B cell (primary cell): Measurements from ENCODE around the gene SMIM12. TPM values are rescaled to one million over a fixed set of nuclear protein-coding genes. Genes with fewer than 3 reads are reported as not detected.

Experiments
- ATAC-seq: fragments of 200-7000 bp; cut with Tn5 transposase; one replicate; pipeline ENCODE4 v1.10.0; 2021; ENCODE audit warnings: low read depth, mild to moderate bottlenecking, moderate number of reproducible peaks, moderate library complexity
- CTCF ChIA-PET: fragments of 350-600 bp; sonication (Branson Sonifier 250); formaldehyde crosslinking; loops from one replicate; lab custom pipeline; 2021; ENCODE audit warnings: antibody characterized with exemption, inconsistent platforms; lab: Charles Lee
- POLR2A ChIA-PET: fragments of 350-600 bp; sonication (Branson Sonifier 250); formaldehyde crosslinking; loops from one replicate; lab custom pipeline; 2021; ENCODE audit warnings: antibody characterized with exemption; lab: Charles Lee
- DNase-seq: peaks from one replicate; pipeline ENCODE4 v3.0.0; 2013
- H2AFZ ChIP-seq: 2 replicates; pipeline ENCODE4 v1.6.1; 2012; ENCODE audit warnings: mild to moderate bottlenecking, low read depth, low read length; ENCODE audit not compliant: insufficient read depth, poor library complexity, severe bottlenecking
- H3K27ac ChIP-seq, 2 donors: 1 replicate in 1 of 2; 2 replicates in 1 of 2; pipeline ENCODE4 v1.5.1; 2012 to 2013; ENCODE audit warnings: low read length in 2 of 2, mild to moderate bottlenecking in 2 of 2, moderate library complexity in 1 of 2
- H3K27me3 ChIP-seq, 4 experiments: fragments of 200-600 bp in 1 of 4; sonication (generic) in 1 of 4; replicated peaks in 1 of 4; 1 replicate in 2 of 4; 2 replicates in 2 of 4; pipeline versions ENCODE4 v1.6.1 to v1.7.0; 2013 to 2016; ENCODE audit warnings: low read length in 3 of 4, mild to moderate bottlenecking in 2 of 4, mixed read lengths in 1 of 4, moderate library complexity in 1 of 4; ENCODE audit not compliant: insufficient read depth in 4 of 4, control insufficient read depth in 3 of 4; ENCODE audit errors: control extremely low read depth in 1 of 4
- H3K36me3 ChIP-seq, 2 experiments: replicated peaks in 1 of 2; 1 replicate in 1 of 2; 2 replicates in 1 of 2; pipeline versions ENCODE4 v1.6.1 to v1.7.1; 2013; ENCODE audit warnings: low read length in 1 of 2; ENCODE audit not compliant: insufficient read depth in 2 of 2, control insufficient read depth in 1 of 2; ENCODE audit errors: control extremely low read depth in 1 of 2, extremely low read depth in 1 of 2
- H3K4me1 ChIP-seq, 2 donors: fragments of 200-600 bp in 1 of 2; sonication (generic) in 1 of 2; 1 replicate in 1 of 2; 2 replicates in 1 of 2; pipeline versions ENCODE4 v1.5.1 to v1.6.1; 2013 to 2017; ENCODE audit warnings: low read length in 2 of 2; ENCODE audit not compliant: control insufficient read depth in 2 of 2, insufficient read depth in 2 of 2
- H3K4me2 ChIP-seq: replicated peaks from 2 replicates; pipeline ENCODE3; 2012; ENCODE audit warnings: mild to moderate bottlenecking, low read depth, low read length; ENCODE audit not compliant: poor library complexity, severe bottlenecking
- H3K4me3 ChIP-seq, 5 experiments: fragments of 200-600 bp in 1 of 5; sonication (generic) in 1 of 5; 1 replicate in 3 of 5; 2 replicates in 2 of 5; pipeline versions ENCODE4 v1.5.1 to v1.7.0; 2011 to 2016; ENCODE audit warnings: low read length in 4 of 5, mild to moderate bottlenecking in 4 of 5, low read depth in 2 of 5, control low read depth in 1 of 5, moderate library complexity in 1 of 5; ENCODE audit not compliant: insufficient read depth in 1 of 5; ENCODE audit errors: control extremely low read depth in 1 of 5, extremely low read depth in 1 of 5
- H3K79me2 ChIP-seq: fragments of 200-600 bp; sonication (generic); one replicate; pipeline ENCODE4 v1.6.0; 2016; ENCODE audit warnings: low read length; ENCODE audit not compliant: control insufficient read depth, insufficient read depth
- H3K9ac ChIP-seq: fragments of 200-600 bp; sonication (generic); 2 replicates; pipeline ENCODE4 v1.6.1; 2017; ENCODE audit warnings: mild to moderate bottlenecking, low read length, moderate library complexity
- H3K9me3 ChIP-seq, 3 donors: one replicate each; pipeline versions ENCODE4 v1.6.1 to v1.7.1; 2013; ENCODE audit warnings: low read length in 2 of 3; ENCODE audit not compliant: control insufficient read depth in 2 of 3, insufficient read depth in 1 of 3; ENCODE audit errors: control extremely low read depth in 1 of 3
- H4K20me1 ChIP-seq: 2 replicates; pipeline ENCODE4 v1.6.0; 2012; ENCODE audit warnings: mild to moderate bottlenecking, low read length; ENCODE audit not compliant: insufficient read depth, control insufficient read depth, poor library complexity, severe bottlenecking
- H3K27ac Mint-ChIP-seq: one replicate; pipeline ENCODE4 v1.8.0; 2021; ENCODE audit warnings: mixed read lengths
- H3K27me3 Mint-ChIP-seq: one replicate; pipeline ENCODE4 v1.8.0; 2021; ENCODE audit warnings: mixed read lengths
- H3K4me1 Mint-ChIP-seq: one replicate; pipeline ENCODE4 v1.8.0; 2021; ENCODE audit warnings: mixed read lengths
- H3K4me3 Mint-ChIP-seq: one replicate; pipeline ENCODE4 v1.8.0; 2021; ENCODE audit warnings: mixed read lengths
- H3K9me3 Mint-ChIP-seq: one replicate; pipeline ENCODE4 v1.8.0; 2022; ENCODE audit warnings: mixed read lengths; ENCODE audit not compliant: insufficient read depth
- CTCF ChIP-seq: fragments of 200-600 bp; IDR thresholded peaks from one replicate; pipeline ENCODE4 v1.8.0; 2022; ENCODE audit warnings: antibody characterized with exemption, mild to moderate bottlenecking
- EZH2 ChIP-seq: IDR thresholded peaks from 2 replicates; pipeline ENCODE4 v1.6.1; 2012; ENCODE audit warnings: borderline replicate concordance, low read depth, mild to moderate bottlenecking, moderate library complexity, low read length; ENCODE audit not compliant: insufficient read depth, poor library complexity, severe bottlenecking
- WGBS: methylation state at CpG from one replicate; pipeline ENCODE4 v1.1.5; 2013; ENCODE audit warnings: missing lambda C conversion rate; ENCODE audit not compliant: insufficient coverage; 5-methylcytosine and 5-hydroxymethylcytosine counted together
- intact Hi-C: fragments of 100-400 bp; cut with micrococcal nuclease; formaldehyde crosslinking; loops from one replicate; pipeline ENCODE4 v1.10.0; 2022
- polyA plus RNA-seq: library from polyadenylated mRNA; depleted of rRNA; stranded (reverse); fragments of >200 nt; gene quantifications from 2 replicates; pipeline ENCODE4 v1.2.3, GENCODE V29; 2012
- total RNA-seq, 2 donors: library from RNA; stranded (reverse); fragments of 120-200 nt in 1 of 2; gene quantifications; 1 replicate in 1 of 2; 2 replicates in 1 of 2; pipeline versions ENCODE4 v1.2.3 to v1.2.4, GENCODE V29; 2013 to 2022

SMIM12 gene
- total and polyA plus RNA-seq, 2 donors (not counting 1 experiment from before 2014, with no cell fraction given), result 26.2 to 33.1 TPM

DNA sequence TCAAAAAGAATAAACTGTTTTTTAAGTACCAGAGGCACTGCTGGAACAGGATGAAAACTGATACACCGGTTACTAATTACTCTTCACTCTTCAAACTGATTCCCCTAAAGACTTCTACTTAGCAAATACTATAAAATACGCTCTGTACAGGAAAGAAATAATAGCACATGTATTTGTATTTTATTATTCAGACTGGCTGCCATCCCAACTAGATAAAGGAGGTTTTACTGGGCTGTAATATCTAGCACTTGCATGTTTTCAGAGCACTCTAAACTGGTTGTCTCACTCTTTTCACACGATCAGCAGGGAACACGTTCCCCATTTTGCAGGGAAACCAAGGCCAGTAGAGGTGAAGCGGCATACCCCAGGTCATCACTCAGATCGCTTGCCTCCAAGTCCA is 9.2 kb downstream of the SMIM12 start:
- intact Hi-C loops, result loop anchor here (10.0 kb wide), 2 partner anchors 704 to 924 kb away; partner anchors contain the start of genes KIAA0319L and NCDN
- H3K27me3 ChIP-seq, result no peaks in the 10 kb centered on the region
- 100% methylated on average over 4 of the region's 6 CpGs for WGBS
- ATAC-seq, result no peak
- Mint-ChIP-seq H3K27me3 (no peaks in the 10 kb centered on the region), H3K9me3 (no peaks in the 10 kb centered on the region), H3K4me3 (no peak overlapping the region), H3K27ac (no peak overlapping the region), H3K4me1 (peaks cover 3% of the 10 kb centered on the region)
- H3K4me2 ChIP-seq, result no peak overlapping the region
- peaks cover 0 to 44% of the 10 kb centered on the region in 2 experiments for H3K36me3 ChIP-seq
- ChIA-PET CTCF (interaction anchor here (1.8 kb wide), 1 partner anchor 9 kb away, joined by 6 read pairs; the partner anchor contains the start of gene SMIM12), POLR2A (no interaction called here)
- TF ChIP-seq CTCF (no peak), EZH2 (no peak)
- no peak overlapping the region for H3K9ac ChIP-seq
- DNase-seq, result no peak
- no peak overlapping the region for H3K27ac ChIP-seq
- peaks cover 46% of the 10 kb centered on the region for H3K79me2 ChIP-seq
- H2AFZ ChIP-seq, result no peak overlapping the region
- peaks cover 0 to 5% (median 0%) of the 10 kb centered on the region in 3 donors for H3K9me3 ChIP-seq
- H4K20me1 ChIP-seq, result peaks cover 49% of the 10 kb centered on the region
- H3K4me3 ChIP-seq, result no peak overlapping the region
- H3K4me1 ChIP-seq, result no peaks in the 10 kb centered on the region

DNA sequence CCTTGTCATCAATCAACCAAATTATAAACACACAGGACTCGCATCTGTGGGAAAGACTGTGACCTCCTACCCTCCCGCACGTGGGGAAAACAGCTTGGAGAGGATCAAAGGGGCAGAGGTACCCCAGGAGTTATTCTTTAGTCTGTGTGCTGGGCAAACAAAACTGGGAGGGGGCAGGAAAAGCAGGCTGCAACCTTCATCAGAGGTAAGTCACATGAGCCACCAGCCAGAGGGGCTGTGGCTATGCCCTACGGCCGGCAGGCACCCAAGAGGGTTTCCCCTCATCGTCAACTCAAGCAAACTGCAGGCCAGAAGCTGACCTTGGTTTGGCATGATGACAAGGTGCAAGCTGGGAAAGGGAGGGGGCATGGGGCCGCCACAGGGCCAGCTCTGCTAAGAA is 12.5 kb downstream of the SMIM12 start:
- Histone ChIP-seq H3K4me1 (no peaks in the 10 kb centered on the region), H3K4me3 (no peak overlapping the region), H3K9ac (no peak overlapping the region), H4K20me1 (peaks cover 45% of the 10 kb centered on the region), H3K79me2 (peaks cover 52% of the 10 kb centered on the region), H3K9me3 (no peaks in the 10 kb centered on the region), H3K27ac (no peak overlapping the region), H3K36me3 (peaks cover 0 to 25% of the 10 kb centered on the region in 2 experiments), H3K4me2 (no peak overlapping the region), H2AFZ (no peak overlapping the region), H3K27me3 (no peaks in the 10 kb centered on the region)
- intact Hi-C loops, result no loop called here
- no peak for DNase-seq
- 85% methylated on average over 5 of the region's 7 CpGs for WGBS
- CTCF ChIA-PET, result interaction anchor here (0.6 to 1.1 kb wide), 2 partner anchors 11 to 31 kb away, joined by 3 read pairs; no protein-coding TSS in a partner anchor
- Mint-ChIP-seq H3K4me3 (no peak overlapping the region), H3K27me3 (no peaks in the 10 kb centered on the region), H3K27ac (no peak overlapping the region), H3K4me1 (no peaks in the 10 kb centered on the region), H3K9me3 (no peaks in the 10 kb centered on the region)
- POLR2A ChIA-PET, result no interaction called here
- TF ChIP-seq EZH2 (no peak), CTCF (no peak)
- ATAC-seq, result no peak
